ENCODE data around the gene BRSK1. TPM values are rescaled to one million over a fixed set of nuclear protein-coding genes. Genes with fewer than 3 reads are reported as not detected.

Gene BRSK1
- polyA plus RNA-seq, 1 donor from 2014 or later, result 213 TPM

GRCh38 chr19:55248704-55249103, 35.1 kb upstream of the BRSK1 start:
- H4K20me1 ChIP-seq (ENCODE audit: insufficient read depth), result no peaks in the 10 kb centered on the region
- no peaks in the 10 kb centered on the region for H3K36me3 ChIP-seq (ENCODE audit: insufficient read depth, low read length)
- no peaks in the 10 kb centered on the region for H3K9me2 ChIP-seq (ENCODE audit: insufficient read depth, low read length)
- H3K9ac ChIP-seq (ENCODE audit: low read length), result no peak overlapping the region
- H3K4me2 ChIP-seq (ENCODE audit: low read length), result no peak overlapping the region
- H2AFZ ChIP-seq (ENCODE audit: low read depth, low read length), result no peak overlapping the region
- no peak overlapping the region for H3K4me3 ChIP-seq (ENCODE audit: low read length)
- no peaks in the 10 kb centered on the region for H3K9me3 ChIP-seq (ENCODE audit: low read length)
- H3F3A ChIP-seq (ENCODE audit: insufficient read depth, low read length, poor library complexity, severe bottlenecking), result no peaks in the 10 kb centered on the region
- peaks cover 38% of the 10 kb centered on the region for H3K79me2 ChIP-seq (replicated peaks; ENCODE audit: insufficient read depth, low read length)
- H3K27me3 ChIP-seq (ENCODE audit: insufficient read depth, low read depth, low read length), result no peaks in the 10 kb centered on the region
- no peak overlapping the region for H3K27ac ChIP-seq (ENCODE audit: low read length)
- no peak for TF ChIP-seq SMC3 (conservative IDR thresholded peaks at IDR 0.05; ENCODE audit: poor library complexity)
- no peak for TF ChIP-seq MXI1 (conservative IDR thresholded peaks at IDR 0.05; ENCODE audit: poor library complexity, severe bottlenecking)
- no peak for TF ChIP-seq POLR2AphosphoS5 (IDR thresholded peaks at IDR 0.05)
- TF ChIP-seq REST (IDR thresholded peaks at IDR 0.05; ENCODE audit: borderline replicate concordance), result no peak
- no peak for TF ChIP-seq CTCF (IDR thresholded peaks at IDR 0.05; ENCODE audit: poor library complexity, severe bottlenecking)
- no peak for TF ChIP-seq EP300 (conservative IDR thresholded peaks at IDR 0.05; ENCODE audit: poor library complexity, severe bottlenecking)
- TF ChIP-seq RAD21 (conservative IDR thresholded peaks at IDR 0.05), result no peak
- no peak for TF ChIP-seq EZH2 (IDR thresholded peaks at IDR 0.05; ENCODE audit: borderline replicate concordance, insufficient read depth, low read length, poor library complexity, severe bottlenecking)
- TF ChIP-seq TAF1 (IDR thresholded peaks at IDR 0.05; ENCODE audit: low read depth), result no peak

GRCh38 chr19:55249841-55250240, 34.0 kb upstream of the BRSK1 start:
- TF ChIP-seq EZH2 (IDR thresholded peaks at IDR 0.05; ENCODE audit: borderline replicate concordance, insufficient read depth, low read length, poor library complexity, severe bottlenecking) (no peak), POLR2AphosphoS5 (IDR thresholded peaks at IDR 0.05) (no peak), RAD21 (conservative IDR thresholded peaks at IDR 0.05) (no peak), EP300 (conservative IDR thresholded peaks at IDR 0.05; ENCODE audit: poor library complexity, severe bottlenecking) (no peak), TAF1 (IDR thresholded peaks at IDR 0.05; ENCODE audit: low read depth) (no peak), REST (IDR thresholded peaks at IDR 0.05; ENCODE audit: borderline replicate concordance) (no peak), MXI1 (conservative IDR thresholded peaks at IDR 0.05; ENCODE audit: poor library complexity, severe bottlenecking) (no peak), SMC3 (conservative IDR thresholded peaks at IDR 0.05; ENCODE audit: poor library complexity) (no peak), CTCF (IDR thresholded peaks at IDR 0.05; ENCODE audit: poor library complexity, severe bottlenecking) (no peak)
- Histone ChIP-seq H3K9me2 (ENCODE audit: insufficient read depth, low read length) (no peaks in the 10 kb centered on the region), H3K4me2 (ENCODE audit: low read length) (no peak overlapping the region), H3K27me3 (ENCODE audit: insufficient read depth, low read depth, low read length) (no peaks in the 10 kb centered on the region), H3K4me3 (ENCODE audit: low read length) (no peak overlapping the region), H3K36me3 (ENCODE audit: insufficient read depth, low read length) (no peaks in the 10 kb centered on the region), H3K9me3 (ENCODE audit: low read length) (no peaks in the 10 kb centered on the region), H2AFZ (ENCODE audit: low read depth, low read length) (no peak overlapping the region), H3F3A (ENCODE audit: insufficient read depth, low read length, poor library complexity, severe bottlenecking) (no peaks in the 10 kb centered on the region), H3K79me2 (replicated peaks; ENCODE audit: insufficient read depth, low read length) (peaks cover 43% of the 10 kb centered on the region), H3K9ac (ENCODE audit: low read length) (no peak overlapping the region), H3K27ac (ENCODE audit: low read length) (no peak overlapping the region), H4K20me1 (ENCODE audit: insufficient read depth) (no peaks in the 10 kb centered on the region)

Data from neural cell (in vitro differentiated cells).